Astrocyte of the hippocampus (primary cell): ENCODE measurements around the gene RABGAP1L.
"Not testable (repeated sequence)": the region's sequence is repeated elsewhere in the genome, so short reads cannot be mapped to it uniquely, and the experiment has no call there.

Source experiments
- DNase-seq: peaks from one replicate; pipeline ENCODE4 v3.0.0; 2011; ENCODE audit warnings: low read depth, low spot score

RABGAP1L gene

DNA sequence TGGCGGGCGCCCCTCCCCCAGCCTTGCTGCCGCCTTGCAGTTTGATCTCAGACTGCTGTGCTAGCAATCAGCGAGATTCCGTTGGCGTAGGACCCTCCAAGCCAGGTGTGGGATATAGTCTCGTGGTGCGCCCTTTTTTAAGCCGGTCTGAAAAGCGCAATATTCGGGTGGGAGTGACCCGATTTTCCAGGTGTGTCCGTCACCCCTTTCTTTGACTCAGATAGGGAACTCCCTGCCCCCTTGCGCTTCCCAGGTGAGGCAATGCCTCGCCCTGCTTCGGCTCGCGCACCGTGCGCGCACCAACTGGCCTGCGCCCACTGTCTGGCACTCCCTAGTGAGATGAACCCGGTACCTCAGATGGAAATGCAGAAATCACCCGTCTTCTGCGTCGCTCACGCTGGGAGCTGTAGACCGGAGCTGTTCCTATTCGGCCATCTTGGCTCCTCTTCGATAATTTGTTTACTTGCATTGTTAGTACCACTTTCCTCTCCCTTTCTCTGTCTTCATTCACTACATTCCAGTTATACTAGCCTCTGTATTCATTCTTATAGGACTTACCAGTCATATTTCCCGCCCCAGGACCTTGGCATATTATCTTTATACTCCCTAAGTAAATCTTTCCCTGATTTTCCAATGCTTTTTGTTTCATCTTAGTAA is 79.7 kb downstream of the RABGAP1L start:
- DNase-seq, result not testable (repeated sequence)

DNA sequence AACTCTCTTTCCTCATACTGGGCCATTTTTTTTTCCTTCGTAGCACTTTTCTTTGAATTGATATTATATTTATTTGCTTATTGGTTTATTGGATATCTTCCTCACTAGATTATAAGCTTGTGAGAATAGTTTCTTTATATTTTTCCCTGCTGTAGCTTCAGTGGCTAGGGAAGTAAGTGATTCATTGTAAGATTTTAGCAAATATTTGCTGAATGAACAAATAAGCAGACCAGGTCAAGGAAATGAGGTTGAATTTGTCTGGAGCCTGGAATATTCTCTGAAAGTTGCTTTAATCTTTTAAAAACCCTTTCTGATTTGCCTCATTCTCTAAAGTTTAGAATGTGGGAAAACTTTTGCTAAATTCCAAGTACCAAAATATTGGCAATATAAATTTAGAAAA is 80.2 kb downstream of the RABGAP1L start:
- DNase-seq, result no peak

DNA sequence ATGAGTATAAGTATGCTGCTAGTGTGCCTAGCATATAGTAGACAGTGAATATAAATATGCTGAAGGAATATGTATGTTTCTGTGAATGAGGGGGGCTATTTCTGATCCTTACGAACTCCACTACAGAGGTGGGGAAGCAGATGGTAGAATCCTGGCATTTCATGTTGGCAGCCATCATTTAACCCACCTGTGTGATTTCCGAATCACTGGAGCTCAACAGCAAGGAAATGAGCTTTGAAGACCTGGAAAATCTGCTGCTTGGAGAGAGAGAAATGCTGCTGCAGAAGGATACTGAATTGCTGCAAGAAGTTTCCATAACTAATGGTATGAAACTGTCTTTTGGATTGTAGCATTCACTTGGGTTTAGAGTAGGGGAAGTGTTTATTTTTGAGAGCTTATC is 83.5 kb downstream of the RABGAP1L start:
- DNase-seq, result no peak

DNA sequence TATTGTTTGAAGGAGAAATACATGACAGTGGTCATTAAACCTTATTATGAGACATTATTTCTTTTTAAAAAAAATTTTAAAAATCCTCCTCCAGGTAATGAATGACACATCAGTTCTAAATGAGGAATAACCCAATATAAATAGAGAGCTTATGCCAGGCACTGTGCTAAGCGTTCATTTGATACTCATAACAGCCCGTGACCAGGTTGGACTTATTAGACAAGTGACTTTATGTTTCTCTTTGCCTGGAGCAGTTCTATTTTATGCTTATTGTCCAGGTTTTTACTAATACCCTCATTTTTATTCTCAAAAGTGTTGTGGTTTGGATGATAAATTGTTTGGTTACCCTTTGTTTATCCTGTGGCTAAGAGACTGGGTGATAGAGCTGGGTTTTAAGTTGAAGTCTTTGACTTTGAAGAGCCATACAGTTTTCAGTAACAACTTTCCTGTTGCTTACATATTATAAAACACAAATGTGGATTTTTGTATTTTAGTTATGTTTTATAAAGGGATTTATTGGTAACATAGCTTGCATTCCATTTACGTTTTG is 84.2 kb downstream of the RABGAP1L start:
- peak; percentile 51 for DNase-seq

DNA sequence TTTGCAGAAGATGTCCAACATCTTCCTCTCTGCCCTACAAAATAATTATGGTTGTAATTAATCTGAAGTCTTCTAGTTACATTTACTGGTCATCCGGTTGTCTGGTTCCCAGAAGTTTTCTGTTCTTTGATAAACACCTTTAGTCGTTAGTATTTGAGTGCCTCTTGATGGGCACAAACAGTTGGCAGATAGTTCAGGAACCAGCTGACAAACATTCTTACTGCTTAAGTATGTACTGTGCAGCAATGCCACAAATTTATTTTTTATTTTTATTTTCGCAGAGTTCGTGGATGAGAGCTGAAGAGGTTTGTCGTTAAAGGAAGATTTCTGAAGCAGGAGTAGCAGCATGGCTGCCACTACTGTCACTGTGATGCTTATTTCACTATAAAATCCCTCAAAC is 84.7 kb downstream of the RABGAP1L start:
- no peak for DNase-seq

DNA sequence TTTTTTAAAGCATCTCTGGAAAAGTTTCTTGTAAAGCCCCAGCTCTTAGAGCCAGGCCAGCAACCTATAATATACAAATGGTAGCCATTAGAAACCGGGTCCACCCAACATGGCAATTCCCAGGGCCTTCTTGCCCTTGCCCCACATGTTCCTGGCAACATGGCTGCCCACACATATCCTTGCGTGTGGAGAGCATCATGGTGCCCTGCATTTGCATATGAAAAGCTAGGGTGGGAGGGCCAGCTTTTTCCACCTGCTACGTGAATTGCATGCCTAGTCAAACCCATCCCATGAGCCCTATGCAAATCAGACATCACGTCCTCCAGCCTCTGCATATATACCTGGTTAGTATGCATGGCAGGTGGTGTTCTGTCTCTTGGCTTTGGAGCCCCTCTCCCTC is 88.2 kb downstream of the RABGAP1L start:
- no peak for DNase-seq

DNA sequence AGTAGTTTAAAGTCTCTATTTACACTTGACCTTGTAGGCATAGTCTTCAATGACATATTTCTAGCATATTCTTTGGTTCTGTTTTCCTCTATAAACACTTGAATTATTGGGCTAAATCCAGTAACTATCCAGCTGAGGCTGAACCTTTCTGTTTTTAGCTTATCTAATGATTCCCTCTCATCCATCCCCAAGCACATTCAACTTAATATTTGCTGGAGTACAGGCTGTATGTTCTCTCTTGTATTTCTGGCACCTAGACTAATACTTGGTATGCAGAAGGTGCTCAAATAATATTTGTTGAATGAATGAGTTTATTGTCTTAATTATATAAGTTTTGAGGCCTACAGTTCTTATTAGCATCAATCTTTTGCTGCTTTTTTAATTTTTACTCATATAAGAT is 88.7 kb downstream of the RABGAP1L start:
- no peak for DNase-seq

DNA sequence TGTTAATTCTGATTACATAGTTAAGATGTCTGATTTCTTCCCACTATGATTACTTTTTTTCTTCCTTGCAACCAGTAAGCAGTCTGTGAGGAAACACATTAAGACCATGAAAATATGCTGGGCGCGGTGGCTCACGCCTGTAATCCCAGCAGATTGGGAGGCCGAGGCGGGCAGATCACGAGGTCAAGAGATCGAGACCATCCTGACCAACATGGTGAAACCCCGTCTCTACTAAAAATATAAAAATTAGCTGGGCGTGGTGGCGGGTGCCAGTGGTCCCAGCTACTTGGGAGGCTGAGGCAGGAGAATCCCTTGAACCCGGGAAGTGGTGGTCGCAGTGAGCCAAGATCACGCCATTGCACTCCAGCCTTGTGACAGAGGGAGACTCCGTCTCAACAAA is 97.1 kb downstream of the RABGAP1L start:
- not testable (repeated sequence) for DNase-seq

DNA sequence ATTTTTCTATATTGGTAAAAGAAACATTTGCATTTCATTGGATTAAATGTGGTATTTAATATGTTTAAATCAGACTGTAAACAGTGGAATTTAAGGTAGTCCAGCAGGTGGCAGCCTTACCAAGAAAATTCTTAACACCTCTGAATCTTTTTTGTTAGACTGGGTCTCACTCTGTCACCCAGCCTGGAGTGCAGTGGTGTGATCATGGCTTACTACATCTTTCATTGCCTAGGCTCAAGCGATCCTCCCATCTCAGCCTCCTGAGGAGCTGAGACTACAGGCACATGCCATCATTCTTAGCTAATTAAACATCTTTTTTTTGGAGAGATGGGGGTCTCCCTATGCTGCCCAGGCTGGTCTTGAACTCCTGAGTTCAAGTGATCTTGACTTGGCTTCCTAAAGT is 98.8 kb downstream of the RABGAP1L start:
- peak; percentile 63 for DNase-seq

DNA sequence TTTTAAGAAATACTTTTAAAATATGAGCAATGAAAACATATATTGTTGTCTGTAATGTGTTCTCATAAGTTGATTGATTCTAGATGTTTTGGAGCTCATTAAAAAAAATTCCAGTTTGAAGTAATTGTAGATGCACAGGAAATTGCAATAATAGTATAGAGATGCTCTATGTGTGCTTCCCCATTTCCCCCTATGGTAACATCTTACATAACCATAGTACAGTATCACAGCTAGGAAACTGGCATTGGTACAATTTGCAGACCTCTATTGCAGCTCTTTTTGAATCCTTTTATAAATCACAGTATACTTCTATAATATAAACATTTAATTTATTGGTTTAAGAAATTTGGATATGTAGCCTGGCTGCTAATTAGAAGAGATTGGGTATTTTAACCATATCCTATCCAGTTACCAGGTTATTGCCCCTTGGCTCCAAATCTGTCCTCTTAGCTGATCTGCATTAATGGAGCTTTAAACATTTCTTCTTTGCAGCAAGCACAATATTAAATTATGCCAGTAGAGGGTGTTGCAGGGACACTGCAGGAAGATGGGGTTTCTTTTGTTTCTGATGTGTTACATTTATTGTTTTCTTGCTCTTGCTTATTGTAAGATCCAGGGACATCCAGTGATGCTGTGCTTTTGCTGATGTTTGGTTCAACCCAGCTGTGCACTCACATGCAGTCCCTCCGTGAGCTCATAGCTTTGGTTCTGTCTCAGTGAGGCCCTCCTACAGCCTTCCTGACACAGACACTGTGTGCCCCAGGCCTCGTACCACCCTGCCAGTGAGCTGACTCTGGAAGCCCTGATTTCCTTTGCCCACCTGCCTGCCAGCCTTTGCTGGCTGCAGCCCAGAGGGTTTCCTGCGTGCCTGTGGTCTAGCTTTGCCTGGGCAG is 103.3 kb downstream of the RABGAP1L start:
- peak; percentile 87 for DNase-seq

DNA sequence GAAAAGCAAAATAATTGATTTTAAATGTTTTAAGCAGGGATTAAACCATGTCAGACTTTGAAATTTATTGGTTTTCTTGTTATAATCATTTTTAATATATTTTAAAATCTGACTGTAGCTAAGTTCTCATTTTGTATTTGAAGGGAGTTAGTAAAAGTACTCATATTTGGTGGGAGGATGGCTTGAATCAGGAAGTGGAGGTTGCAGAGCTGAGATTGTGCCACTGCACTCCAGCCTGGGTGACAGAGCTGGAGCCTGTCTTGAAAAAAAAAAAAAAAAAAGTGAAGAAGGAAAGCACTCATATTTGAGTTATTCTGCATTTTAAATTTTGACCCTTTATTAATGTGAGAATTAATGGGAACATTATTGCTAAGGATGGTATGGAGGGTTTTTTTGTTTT is 106.0 kb downstream of the RABGAP1L start:
- DNase-seq, result no peak

DNA sequence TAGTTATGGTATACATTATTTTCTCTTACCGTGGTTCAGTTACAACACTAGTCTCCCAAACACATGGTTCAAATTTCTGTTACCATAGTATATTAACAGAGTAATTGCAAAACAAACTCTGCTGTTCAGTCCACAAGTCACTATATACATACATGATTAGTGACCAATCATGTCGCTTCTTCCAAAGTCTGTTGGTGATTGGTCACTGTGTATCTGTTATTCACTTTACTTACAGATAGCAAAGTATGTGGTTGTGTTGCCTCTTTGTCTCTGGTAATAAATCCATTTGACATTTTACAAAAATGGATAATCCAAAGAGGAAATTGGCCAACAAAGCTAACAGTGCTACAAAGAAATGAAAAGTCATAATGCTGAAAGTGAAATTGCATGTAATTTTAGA is 107.2 kb downstream of the RABGAP1L start:
- DNase-seq, result no peak

DNA sequence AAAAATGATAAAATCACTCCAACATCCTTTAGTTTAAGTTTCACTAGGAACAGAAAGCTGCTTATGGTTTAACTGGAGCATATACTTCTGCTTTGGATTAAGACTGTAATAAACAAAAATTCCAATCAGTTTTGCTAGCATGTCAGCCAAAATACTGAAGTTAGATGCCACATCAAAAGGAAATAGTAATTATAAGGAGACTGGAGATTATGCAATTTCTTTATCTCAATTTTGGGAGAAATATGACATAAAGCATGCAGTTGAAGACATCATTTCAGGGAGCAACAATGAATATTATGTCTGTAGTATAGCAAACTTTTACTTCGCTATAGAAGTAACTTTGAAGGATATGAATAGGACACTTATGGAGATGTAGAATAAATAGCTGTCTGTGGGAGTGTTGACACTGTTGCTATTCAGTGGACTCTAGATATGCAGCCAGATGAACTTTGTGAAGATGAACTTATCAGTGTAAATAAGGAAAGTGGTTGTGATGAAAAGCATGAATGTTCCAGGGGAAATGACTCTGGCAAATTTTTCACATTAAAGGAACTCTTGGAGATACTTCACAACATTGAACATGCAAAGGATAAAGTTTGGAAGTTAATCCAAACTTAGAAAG is 107.8 kb downstream of the RABGAP1L start:
- DNase-seq, result no peak

DNA sequence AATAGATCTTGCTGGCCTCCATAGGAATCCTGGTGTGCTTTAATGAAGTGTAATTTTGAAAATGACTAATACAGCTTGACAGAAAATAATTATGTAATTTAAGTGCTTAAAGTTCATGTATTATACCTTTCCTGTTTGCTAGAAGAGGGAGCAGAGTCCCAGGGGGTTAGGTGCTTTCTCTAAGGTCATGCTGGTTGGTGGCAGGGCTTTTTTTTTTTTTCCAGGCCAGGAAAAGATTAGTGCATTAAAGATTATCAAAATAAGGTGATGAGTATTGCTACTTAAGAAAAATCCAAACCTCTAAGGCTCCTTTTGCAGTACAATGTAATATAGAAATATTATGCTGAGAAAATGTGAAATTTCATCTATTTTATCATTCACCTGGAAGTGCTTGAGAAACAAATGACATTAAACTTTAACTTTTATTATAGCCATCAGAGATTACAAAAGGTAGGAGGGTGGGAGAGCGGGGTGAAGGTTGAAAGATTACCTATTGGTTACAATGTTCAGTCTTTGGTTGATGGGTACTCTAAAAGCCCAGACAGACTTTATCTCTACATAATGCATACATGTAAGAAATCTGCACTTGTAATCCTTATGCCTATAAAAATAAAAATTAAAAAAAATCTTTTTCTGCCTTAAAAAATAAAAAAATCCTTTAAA is 110.8 kb downstream of the RABGAP1L start:
- DNase-seq, result no peak

DNA sequence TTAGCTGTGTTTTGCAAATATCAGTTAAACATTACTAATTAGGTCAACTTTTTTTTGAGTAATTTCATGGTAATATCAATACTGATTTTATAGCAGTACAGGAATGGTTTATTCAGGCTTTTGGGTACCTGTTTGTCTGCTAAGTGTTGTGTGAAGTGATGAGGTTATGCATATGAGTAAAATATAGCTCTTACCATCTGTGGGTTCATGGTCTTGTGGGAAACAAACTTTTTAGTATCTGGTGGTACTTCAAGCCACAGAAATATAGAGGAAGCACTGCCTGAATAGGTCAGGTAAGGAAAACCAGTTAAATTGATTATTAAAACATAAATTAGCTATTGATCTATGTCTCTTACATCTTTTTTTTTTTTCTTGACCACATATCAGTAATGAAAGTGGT is 113.9 kb downstream of the RABGAP1L start:
- DNase-seq, result no peak

DNA sequence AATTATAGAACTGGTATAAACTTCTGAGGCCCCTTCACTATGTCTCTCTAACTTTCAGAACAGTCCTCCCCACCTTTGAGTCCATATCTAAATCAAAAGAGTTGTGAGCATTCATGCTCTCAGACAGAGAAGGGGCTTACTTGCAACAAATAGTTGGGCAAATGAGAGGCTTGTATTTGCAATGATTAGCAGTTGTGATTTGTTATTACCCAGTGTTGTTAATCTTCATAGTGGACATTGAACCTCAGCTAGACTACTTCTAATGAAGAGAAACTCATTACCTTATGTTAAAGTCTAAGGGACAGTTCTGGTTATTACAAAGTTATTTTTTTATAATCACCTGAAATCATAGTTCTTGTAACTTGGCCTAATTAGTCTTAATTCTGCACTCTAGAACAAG is 114.5 kb downstream of the RABGAP1L start:
- no peak for DNase-seq

DNA sequence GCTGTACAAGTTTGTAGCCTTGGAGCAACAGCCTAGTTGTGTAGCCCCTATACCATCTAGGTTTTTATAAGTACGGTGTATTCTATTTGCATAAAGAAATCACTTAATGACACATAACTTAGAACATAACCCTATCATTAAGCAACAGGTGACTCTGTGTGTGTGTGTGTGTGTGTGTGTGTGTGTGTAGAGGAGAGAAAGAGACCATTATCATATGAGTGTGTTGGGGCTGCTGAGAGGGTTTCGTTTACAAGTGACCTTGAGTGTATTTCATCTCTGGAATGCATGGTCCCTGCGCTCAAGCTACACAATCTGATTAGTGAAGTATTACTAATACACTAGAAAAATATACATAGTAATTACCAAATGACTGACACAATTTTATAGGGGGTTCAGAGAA is 115.1 kb downstream of the RABGAP1L start:
- no peak for DNase-seq

DNA sequence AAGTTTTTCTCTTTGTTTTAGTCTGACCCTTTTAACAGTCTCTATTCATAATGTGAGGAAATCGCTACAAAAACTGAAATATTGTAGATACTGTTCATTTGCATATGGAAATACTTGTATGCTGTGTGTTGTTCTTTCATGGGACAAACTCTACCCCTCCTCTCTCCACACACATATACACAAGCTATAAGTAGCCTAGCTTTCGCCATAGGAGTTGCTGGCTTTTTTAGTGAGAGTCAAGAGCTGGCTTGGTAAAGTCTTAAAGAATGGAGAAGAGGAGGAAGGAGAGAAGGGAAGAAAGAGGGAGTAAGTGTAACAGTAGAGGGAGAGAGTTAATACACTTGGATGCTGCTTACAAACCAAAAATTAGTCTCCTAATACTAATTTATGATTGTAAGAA is 115.6 kb downstream of the RABGAP1L start:
- DNase-seq, result no peak

DNA sequence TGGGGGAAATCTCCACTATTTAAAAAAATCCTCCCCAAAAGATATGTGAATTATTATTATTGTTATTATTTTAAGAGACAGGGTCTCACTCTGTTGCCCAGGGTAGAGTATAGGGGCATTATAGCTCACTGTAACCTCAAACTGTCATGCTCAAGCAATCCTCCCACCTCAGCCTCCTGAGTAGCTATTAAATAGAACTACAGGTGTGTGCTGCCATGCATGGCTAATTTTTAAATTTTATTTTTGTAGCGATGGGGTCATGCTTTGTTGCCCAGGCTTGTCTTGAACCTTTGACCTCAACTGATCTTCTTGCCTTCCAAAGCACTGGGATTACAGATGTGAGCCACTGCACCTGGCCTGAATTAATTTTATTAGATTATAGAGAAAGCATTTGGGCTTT is 116.8 kb downstream of the RABGAP1L start:
- DNase-seq, result no peak

DNA sequence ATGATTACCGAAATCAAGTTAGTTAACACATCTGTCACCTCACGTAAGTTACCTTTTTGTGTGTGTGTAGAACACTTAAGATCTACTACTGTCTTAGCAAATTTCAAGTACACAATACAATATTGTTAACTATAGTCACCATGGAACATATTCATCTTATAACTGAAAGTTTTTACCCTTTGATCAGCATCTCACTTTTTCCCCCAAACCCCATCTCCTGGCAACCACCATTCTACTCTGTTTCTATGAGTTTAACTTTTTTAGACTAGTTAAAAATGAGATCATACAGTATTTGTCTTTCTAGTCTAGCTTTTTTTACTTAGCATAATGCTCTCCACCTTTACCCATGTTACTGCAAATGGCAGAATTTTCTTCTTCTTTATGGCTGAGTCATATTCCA is 124.7 kb downstream of the RABGAP1L start:
- no peak for DNase-seq

DNA sequence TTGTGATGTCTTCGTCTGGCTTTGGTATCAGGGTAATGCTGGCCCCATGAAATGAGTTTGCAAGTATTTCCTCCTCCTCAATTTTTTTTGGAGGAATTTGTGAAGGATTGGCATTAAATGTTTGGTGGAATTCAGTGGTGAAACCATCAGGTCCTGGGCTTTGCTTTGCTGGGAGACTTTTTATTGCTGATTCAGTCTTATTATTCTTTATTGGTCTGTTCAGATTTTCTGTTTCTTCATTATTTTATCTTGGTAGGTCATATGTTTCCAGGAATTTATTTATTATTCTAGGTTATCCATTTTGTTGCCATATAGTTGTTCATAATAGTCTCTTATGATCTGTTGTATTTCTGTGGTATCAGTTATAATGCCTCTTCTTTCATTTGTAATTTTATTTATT is 126.7 kb downstream of the RABGAP1L start:
- no peak for DNase-seq
